GM18868 (cell line): Measurements from ENCODE around the gene SIK3.

ENCODE experiments used
- ATAC-seq: cut with Tn5 transposase; IDR thresholded peaks from one replicate; pipeline ENCODE4 v1.9.1; 2021; ENCODE audit warnings: mild to moderate bottlenecking, moderate library complexity; ENCODE audit not compliant: unreplicated experiment

The SIK3 gene

DNA sequence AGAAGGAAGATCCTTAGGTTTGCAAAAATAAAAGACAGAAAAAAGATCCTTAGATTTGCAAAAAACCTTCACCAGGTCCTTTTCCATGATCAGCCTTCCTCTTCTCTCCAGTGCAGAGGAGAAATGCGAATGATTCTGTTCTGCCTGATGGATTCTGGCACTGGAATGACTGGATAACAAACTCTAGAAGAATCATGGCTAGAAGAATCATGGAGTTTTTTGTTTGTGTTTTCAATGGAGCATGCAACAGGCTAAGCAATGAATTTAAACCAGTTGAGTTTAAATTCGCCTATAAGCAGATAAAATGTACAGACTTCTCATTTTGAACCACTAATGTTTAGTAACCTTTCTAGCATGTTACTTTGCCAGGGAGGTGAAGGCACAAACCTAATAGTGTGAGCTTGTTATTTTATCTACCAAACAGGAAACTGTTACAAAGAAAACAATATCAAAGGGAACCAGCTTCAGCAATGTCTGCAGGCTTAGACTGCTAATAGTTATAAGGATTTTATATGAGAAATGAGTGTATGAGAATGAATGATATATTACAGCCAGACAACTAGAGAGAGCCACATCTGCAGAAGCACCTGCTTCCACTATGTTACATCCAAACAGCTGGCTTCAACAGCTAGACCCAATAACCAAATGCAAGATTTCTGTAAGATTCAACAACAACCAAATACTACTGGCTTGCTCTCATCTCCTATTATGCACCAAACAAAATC is 196.1 kb downstream of the SIK3 start:
- ATAC-seq: no peak

DNA sequence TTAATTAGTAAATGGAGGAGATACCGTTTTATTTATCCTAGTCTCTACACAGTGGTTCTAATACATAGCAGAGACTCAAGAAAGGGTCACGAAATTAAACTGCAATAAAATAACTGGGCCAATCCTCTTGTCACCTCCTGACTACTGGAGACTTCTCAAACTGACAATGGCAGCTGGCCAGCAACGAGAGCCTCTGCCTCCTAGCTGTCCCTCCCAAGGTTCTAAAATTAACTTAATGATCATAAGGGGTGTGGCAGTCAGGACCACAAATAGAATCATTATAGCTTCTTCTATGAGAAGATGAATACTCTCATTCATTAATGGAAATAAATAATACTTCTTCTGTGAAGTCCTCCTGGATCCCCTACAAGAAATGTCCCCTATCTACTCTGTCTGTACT is 197.0 kb downstream of the SIK3 start:
- ATAC-seq: no peak

DNA sequence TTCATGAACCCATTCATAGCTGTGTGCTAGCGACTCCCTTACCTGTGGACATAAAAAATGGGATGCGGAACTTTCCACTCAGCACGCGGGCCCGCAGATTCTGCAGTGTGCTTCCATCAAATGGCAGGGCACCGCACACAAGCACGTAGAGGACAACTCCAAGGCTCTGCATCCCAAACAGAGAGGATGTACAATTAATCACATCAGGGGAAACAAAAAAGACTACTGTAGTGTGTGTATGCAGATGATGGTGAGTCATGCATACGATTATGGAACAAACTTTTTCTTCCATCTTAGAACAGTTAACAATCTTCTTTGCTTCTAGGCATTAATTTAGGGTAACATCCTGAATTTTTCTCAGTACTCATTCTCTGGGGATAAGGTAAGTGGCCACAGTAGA is 202.0 kb downstream of the SIK3 start:
- no peak for ATAC-seq

DNA sequence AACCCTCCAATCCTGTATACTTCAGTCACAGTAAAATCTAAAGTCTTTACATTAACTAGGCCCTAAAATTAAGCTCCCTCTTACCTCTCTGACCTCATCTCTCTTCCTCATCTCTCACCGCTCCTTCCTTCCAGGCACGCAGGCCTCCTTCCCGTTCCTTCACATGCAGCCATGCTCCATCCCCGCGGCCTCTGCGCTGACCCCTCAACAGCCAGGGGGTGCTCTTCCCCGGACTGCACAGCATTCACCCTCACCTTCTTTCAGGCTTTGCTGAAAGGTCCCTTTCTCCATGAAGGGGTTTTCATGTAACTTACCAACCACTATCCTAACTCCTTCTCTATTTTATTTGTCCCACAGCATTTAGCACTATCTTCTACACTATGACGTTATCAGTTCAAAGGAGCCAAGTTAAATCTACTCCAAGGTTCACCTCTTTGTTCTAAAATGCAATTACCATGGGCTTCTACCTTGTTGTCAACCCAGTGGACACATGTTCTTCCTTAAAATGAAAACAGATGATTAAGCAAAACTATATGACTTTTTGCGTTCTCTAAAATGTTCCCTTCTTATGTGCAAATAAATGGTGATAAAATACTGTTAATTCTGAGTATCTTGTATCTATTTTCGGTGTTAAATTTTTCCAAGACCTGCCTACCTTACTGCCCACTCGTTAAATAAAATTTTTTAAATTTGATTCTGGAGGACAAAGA is 203.0 kb downstream of the SIK3 start:
- ATAC-seq: no peak

DNA sequence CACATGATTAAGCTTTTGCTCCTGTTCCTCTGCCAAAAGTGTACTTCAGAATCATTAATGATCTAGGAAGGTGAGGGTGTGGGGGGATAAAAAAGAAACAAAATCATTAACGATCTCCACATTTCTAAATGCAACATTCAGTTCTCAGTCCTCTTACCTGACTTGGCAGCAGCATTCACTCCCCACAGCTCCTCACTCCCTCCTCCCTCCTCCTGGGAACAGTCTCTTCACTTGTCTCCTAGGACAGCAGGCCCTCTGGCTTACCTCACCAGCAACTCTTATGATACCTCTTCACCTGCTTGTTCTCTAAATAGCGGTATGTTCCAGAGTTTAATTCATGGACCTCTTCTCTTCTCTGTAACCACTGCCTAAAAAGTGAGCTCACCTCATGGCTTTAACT is 204.3 kb downstream of the SIK3 start:
- ATAC-seq: no peak

DNA sequence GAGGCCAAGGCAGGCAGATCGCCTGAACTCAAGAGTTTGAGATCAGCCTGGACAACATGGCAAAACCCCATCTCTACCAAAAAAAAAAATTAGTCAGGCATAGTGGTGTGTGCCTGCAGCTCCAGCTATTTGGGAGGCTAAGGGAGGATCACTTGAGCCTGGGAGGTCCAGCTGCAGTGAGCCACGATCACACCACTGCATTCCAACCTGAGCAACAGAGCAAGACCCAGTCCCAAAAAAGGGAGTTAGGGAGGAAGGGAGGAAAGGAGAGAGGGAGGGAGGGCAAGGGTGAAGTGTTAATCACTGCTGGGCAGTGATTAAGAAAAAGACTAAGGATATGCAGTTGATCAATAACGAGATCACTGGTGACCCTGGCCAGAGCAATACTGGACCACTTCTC is 204.8 kb downstream of the SIK3 start:
- ATAC-seq: no peak

DNA sequence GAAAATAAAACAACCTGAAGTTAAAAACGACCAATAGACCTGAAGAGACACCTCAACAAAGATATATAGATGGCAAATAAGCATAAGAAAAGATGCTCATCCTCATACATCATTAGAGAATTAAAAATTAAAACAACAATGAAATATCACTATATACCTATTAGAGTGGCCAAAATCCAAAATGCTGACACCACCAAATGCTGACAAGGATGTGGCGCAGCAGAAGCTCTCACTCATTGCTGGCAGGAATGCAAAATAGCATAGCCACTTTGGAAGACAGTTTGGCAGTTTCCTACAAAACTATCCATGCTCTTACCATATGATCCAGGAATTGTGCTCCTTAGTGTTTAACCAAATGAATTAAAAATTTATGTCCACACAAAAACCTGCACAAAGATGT is 205.9 kb downstream of the SIK3 start:
- no peak for ATAC-seq

DNA sequence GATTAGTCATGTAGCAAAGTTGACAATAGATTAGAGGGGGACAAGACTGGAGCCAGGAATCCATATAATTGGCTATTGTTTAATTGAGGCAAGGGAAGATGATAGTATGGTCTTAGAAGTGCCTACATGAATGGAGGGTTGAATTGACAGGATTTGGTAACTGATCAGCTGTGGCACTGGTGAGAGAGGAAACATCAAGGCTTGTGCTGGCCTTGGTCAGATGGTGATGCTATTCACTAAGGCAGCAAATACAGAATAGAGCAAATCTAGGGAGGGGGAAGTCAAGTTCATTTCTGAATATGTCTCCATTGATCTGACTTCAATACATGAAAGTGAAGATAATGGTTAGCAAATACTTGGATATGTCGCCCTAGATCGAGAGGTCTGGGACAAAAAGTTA is 206.5 kb downstream of the SIK3 start:
- no peak for ATAC-seq

DNA sequence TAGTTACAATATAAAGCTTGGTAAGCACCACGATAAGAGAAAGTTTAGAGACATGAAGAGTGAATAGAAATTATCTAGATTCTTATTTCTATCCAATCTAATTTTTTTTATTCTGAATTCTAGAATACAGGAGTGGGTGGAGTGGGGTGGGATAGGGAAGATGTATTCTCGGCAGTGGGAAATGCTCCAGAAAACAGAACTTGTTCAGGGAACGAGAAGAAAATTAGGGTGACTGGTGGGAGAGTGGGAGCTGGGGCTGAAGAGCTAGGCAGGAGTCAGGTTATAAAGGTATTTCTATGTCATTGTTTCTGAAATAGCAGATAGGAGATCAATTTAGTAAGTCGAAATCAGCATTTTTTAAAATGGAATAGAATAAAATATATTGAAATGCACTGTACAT is 207.6 kb downstream of the SIK3 start:
- no peak for ATAC-seq

DNA sequence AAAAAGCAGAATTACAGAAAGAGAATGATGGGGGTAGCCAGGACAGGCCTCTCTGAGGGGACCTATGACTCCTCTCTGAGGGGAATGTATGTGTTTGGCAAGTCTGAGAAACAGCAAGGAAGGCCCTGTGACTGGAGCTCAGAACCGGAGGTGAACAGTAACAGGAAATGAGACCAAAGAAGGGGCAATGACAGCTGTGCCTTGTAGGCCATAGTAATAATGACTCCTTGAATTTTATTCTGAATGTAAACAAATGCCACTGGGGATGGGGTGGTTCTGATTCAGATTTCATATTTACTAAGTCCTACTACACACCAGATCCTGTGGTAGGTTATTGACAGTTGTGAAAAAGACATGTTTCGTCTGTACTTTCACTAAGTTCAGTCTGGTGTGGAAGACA is 208.0 kb downstream of the SIK3 start:
- no peak for ATAC-seq

DNA sequence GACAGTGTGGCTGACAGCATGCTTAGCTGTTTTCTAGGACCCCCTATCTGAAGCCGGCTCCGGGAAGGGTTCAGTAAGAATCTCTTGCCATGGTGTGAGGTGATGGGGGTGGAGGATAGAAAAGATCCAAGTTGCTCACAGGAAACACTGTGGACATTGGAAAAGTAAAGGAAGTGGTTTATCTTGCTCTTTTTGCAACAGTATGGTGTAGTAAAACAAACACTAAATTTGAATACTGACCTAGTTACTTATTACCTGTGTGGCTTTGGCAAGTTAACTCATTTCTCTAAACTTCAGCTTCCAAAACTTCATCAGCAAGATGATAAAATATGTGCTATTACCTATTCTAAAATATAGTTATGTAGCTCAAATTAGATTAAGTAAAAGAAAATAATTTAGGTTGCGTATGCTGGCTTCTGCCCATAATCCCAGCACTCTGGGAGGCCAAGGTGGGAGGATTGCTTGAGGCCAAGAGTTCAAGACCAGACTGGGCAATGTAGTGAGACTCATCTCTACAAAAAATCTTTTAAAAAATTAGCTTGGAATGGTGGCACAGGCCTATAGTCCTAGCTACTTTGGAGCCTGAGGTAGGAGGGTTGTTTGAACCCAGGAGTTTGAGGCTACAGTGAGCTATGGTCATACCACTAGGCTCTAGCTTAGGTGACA is 209.2 kb downstream of the SIK3 start:
- ATAC-seq: no peak

DNA sequence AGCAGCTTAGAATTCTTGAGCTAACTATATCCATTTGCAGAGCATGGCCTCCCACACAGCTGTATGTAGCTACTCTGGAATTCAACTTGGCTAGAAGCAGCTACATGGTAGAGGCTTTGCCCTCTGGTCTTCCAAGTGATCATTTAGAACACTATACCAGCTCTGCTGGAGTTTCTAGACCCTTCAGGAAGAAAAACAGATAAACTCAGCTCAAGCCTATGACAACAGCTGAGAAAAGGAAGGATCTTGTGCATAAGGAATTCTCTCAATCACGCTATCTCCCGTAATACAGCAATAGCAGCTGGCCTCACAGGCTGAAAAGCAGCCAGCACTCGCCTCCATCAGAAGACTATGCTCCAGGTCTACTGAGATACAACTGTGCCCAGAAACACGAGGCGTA is 210.2 kb downstream of the SIK3 start:
- ATAC-seq: no peak

DNA sequence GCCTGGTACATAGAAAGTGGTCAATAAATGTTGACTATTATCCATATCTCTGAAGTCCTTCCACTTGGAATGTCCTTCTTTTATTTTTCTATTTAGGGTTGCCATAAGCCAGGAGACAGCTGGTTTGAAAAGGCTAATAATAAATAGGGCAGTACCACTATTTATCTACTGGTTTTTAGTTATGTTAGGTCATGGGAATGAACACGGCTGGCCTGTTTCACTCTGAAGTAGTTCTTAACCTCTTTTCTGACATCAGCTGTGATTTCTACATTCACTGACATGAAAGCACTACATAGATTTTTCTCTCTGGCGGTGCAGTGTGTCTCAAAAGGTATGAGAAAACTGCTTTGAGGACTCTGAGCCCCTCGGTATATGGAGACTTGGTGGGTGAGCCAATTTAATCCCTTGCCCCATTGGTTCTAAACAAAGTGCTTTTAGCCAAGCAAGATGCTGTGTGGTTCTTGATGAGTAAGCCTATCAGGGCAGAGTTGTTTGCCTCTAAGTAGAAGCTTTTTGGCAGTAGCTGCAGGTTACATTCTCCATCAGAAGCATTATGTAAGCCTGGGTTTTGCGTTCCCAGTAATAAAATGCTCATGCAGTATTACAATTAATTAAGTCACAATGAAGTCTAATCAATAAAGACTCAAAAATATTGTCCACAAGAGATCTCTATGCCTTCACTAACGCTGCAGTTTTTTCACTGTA is 212.1 kb downstream of the SIK3 start:
- ATAC-seq: no peak

DNA sequence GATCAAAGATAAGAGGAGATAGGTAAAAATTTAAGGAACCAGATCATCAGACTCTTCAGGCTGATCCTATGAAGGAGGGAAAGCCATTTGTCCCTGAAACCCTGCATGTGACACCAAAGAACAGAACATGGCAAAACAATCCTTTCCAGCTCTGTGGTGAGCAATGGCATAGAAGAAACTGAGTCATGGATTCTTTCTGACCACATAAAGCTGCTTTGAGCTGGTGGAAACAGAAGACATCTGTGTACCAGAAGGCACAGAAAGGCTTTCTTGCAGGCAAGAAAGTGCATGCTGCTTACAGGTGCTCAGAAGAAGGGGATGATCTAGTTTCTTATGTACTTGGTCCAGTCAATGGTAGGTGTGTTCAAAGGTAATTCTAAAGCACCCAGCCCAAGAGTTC is 215.8 kb downstream of the SIK3 start:
- ATAC-seq: no peak

DNA sequence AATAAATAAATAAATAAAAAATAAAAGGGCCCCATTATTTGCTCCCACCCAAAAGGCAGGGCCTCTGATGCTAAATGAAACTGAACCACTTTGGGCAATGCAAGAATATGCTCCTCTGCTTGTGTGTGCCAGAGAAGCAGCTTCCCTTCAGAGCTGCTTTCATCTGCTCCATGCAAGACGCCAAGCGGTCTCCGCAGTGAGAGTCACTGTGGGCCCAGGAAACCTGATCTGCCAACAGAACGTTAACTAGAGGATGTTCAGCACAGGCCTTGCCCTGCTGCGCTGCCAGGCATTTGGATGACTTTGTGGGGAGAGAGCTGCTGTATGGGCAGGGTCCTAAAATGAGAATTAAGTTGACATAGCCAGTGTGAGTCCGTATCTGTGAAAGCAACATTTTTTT is 217.1 kb downstream of the SIK3 start:
- no peak for ATAC-seq

DNA sequence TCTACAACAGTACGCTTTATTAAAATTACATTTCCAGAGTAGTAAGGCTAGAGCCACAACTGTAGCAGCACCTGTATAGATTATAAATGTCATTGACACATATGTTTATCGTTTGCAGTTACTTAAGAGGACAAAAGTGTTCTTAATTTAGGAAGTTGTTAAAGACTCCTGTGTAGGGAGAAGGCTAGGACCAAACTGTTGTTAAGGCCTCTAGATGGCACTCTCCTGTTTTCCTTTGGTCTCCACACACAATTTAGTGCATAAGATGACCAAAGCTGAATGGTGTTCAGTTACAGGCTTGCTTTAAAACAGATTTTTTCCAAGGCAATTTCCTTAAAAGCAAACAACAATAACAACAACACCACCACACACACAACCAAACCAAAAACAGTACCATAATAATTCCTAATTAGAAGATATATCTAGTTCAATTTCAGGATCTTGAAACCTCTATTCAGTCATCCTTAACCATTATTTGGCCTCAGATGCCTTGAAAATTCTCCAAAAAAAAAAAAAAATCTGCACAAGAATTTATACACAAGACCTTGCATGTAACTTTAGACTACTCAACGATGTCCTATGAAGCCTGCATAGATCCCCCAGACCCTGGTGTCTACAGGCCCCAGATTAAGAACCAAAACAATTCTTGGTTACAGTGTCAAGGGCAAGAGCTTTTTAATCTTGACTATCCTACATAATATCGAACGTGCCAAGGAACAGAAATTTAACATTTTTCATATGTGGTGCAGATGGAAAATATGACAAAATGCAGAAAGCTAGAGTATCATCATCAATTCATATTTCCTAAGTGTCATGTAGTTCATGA is 218.2 kb downstream of the SIK3 start:
- no peak for ATAC-seq

DNA sequence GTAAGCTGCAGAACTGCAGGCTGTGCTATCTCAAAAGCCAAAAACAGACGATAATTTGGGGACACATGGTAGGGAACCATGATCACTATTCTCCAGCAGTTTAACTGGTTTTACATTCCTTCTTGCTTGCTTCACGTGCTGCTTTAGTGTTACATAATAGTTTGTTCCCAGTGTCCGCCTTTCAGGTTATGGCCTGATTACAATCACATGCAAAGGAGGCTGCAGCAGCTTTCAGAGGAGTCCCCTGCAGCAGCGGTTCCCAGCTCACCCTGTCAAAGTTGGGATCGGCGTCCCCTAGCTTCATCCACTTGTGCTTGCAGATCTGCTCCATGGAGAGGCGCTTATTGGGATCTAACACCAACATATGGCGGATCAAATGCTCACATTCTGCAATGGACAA is 221.6 kb downstream of the SIK3 start:
- ATAC-seq: no peak

DNA sequence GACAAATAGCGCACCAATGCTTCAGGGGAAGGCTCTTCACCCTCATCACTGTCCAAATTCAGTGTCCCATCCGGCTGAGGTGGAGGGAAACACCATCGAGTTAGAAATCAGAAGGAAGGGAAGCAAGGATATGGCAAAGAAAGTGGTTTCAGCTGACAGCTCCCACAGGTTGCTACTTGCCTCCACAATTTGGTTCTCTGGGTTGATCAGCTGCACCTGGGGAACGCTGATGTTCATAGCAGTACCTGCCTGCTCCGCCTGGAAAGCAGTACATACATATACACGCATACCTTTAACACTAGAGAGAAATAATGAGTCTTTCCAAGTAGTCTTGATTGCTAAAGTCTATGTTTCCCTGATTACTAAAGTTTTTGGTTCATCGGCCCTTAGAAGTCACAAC is 223.0 kb downstream of the SIK3 start:
- no peak for ATAC-seq

DNA sequence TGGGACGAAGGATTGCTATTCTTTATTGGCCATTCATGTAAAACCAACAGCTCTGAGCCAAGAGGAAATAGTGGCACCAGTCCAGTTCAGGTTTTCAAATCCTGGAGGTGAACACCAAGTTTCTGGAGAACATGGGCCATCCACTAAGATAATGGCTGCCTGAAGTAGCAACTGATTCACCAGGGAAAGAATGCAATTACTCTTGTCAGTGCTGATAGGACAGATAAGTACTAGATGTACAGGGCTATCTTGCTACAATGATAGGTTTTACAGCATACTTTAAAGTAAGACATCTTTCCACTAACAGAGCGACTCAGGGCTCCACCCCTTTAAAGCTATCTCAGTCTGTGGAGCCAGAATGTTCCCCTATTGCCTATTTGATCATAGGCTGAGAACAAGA is 224.0 kb downstream of the SIK3 start:
- no peak for ATAC-seq

DNA sequence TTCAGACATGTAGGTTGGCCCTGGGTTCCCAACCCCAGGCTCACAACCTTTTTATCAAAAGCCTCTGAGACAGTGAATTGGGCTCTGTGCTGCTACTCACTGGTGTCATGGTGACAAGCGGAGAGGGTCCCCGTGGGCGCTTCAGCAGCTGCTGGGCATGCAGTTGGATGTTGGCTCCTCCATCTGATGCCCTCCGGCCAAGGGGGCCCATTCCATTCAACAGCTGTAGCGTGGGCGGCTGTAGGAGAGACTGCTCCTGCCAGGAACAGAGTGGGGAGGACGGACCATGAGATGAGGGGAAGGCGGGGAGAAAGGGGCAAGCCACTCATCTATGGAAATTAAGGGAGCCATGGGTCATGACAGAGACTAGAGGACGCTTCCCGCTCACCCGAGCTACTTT is 224.8 kb downstream of the SIK3 start:
- no peak for ATAC-seq

DNA sequence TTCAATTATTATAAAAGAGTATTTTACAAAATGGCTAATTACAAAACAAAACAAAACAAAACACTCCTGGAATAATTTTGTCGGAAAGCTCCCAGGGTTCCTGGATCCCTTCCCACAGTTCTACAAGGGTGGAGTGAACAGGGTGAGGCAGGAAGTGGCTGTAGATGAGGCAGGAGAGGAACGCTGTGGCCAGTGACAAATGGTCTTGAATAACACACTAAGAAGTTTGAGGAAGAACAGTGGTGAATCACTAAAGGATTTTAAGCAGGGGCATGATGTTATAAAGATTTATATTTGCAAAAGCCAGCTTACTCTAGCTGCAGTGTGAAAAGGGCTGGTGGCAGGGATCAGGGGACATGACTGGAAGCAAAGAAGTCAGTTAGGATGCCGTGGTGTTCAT is 227.0 kb downstream of the SIK3 start:
- ATAC-seq: no peak
